ENCODE results near the gene ZNRF2. TPM values are rescaled to one million over a fixed set of nuclear protein-coding genes. Genes with fewer than 3 reads are reported as not detected.
"Not testable (repeated sequence)": the region's sequence is repeated elsewhere in the genome, so short reads cannot be mapped to it uniquely, and the experiment has no call there.

The ZNRF2 gene
- total RNA-seq, 2 experiments from 2014 or later: 15.1 to 15.2 TPM

- ATAC-seq (no peak), DNase-seq (no peak)
- H3K4me1 Mint-ChIP-seq (ENCODE audit: low read depth): no peaks in the 10 kb centered on the region
- H3K27me3 Mint-ChIP-seq (ENCODE audit: low read depth): no peaks in the 10 kb centered on the region
- ChIA-PET POLR2A (no interaction called here), CTCF (interaction anchor here (1.2 kb wide), 1 partner anchor 21 kb away, joined by 3 read pairs; no protein-coding TSS in a partner anchor)
- peaks cover 11% of the 10 kb centered on the region for H3K36me3 Mint-ChIP-seq (ENCODE audit: low read depth)
- H3K27ac Mint-ChIP-seq: no peak overlapping the region
- H3K4me3 Mint-ChIP-seq: no peak overlapping the region
- no peaks in the 10 kb centered on the region for H3K9me3 Mint-ChIP-seq (ENCODE audit: insufficient read depth)
These were observed 83.2 kb downstream of the ZNRF2 start for GRCh38 chr7:30367561-30367960.

- ATAC-seq (no peak), DNase-seq (no peak)
- Mint-ChIP-seq H3K36me3 (ENCODE audit: low read depth) (peaks cover 11% of the 10 kb centered on the region), H3K4me1 (ENCODE audit: low read depth) (no peaks in the 10 kb centered on the region), H3K27ac (no peak overlapping the region), H3K9me3 (ENCODE audit: insufficient read depth) (no peaks in the 10 kb centered on the region), H3K4me3 (no peak overlapping the region), H3K27me3 (ENCODE audit: low read depth) (no peaks in the 10 kb centered on the region)
- ChIA-PET CTCF (no interaction called here), POLR2A (no interaction called here)
These were observed 85.5 kb downstream of the ZNRF2 start for GRCh38 chr7:30369879-30370278.

DNA sequence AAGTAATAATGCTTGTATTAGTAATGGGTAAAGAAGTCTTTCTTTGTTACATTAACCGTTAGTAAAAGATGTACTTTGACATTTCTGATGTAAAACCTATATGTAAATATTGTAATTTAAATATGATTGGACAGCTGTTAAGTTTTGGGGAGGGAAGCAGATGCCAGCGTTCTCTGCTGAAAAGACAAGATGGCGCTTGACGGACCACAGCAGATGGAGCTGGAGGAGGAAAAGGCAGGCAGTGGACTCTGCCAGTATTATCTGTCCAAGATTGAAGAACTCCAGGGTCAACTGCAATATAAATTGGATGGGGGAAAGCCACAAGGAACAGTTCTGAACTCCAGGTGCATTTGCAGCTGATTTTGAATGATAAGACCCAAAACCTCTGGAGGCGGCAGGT is 86.9 kb downstream of the ZNRF2 start:
- POLR2A ChIA-PET: no interaction called here
- no peaks in the 10 kb centered on the region for H3K27me3 Mint-ChIP-seq (ENCODE audit: low read depth)
- CTCF ChIA-PET: no interaction called here
- DNase-seq (no peak), ATAC-seq (no peak)
- no peaks in the 10 kb centered on the region for H3K4me1 Mint-ChIP-seq (ENCODE audit: low read depth)
- H3K36me3 Mint-ChIP-seq (ENCODE audit: low read depth): peaks cover 7% of the 10 kb centered on the region
- no peaks in the 10 kb centered on the region for H3K9me3 Mint-ChIP-seq (ENCODE audit: insufficient read depth)
- H3K4me3 Mint-ChIP-seq: no peak overlapping the region
- no peak overlapping the region for H3K27ac Mint-ChIP-seq

- Mint-ChIP-seq H3K4me3 (no peak overlapping the region), H3K27me3 (ENCODE audit: low read depth) (no peaks in the 10 kb centered on the region), H3K4me1 (ENCODE audit: low read depth) (no peaks in the 10 kb centered on the region), H3K27ac (no peak overlapping the region), H3K36me3 (ENCODE audit: low read depth) (no peaks in the 10 kb centered on the region), H3K9me3 (ENCODE audit: insufficient read depth) (no peaks in the 10 kb centered on the region)
- ATAC-seq (no peak), DNase-seq (no peak)
- POLR2A ChIA-PET: no interaction called here
- CTCF ChIA-PET: no interaction called here
These were observed 93.9 kb downstream of the ZNRF2 start for GRCh38 chr7:30378275-30378674.

GRCh38 chr7:30379131-30379530 is 94.7 kb downstream of the ZNRF2 start:
- no peaks in the 10 kb centered on the region for H3K36me3 Mint-ChIP-seq (ENCODE audit: low read depth)
- no peak overlapping the region for H3K27ac Mint-ChIP-seq
- POLR2A ChIA-PET: no interaction called here
- no peaks in the 10 kb centered on the region for H3K27me3 Mint-ChIP-seq (ENCODE audit: low read depth)
- DNase-seq (no peak), ATAC-seq (no peak)
- H3K4me1 Mint-ChIP-seq (ENCODE audit: low read depth): no peaks in the 10 kb centered on the region
- H3K4me3 Mint-ChIP-seq: no peak overlapping the region
- no peaks in the 10 kb centered on the region for H3K9me3 Mint-ChIP-seq (ENCODE audit: insufficient read depth)
- CTCF ChIA-PET: no interaction called here

- Mint-ChIP-seq H3K4me1 (ENCODE audit: low read depth) (no peaks in the 10 kb centered on the region), H3K4me3 (no peak overlapping the region), H3K27me3 (ENCODE audit: low read depth) (no peaks in the 10 kb centered on the region), H3K9me3 (ENCODE audit: insufficient read depth) (no peaks in the 10 kb centered on the region), H3K27ac (no peak overlapping the region), H3K36me3 (ENCODE audit: low read depth) (no peaks in the 10 kb centered on the region)
- no peak for ATAC-seq
- DNase-seq: no peak
- ChIA-PET CTCF (no interaction called here), POLR2A (no interaction called here)
These were observed 95.3 kb downstream of the ZNRF2 start for GRCh38 chr7:30379741-30380140.

DNA sequence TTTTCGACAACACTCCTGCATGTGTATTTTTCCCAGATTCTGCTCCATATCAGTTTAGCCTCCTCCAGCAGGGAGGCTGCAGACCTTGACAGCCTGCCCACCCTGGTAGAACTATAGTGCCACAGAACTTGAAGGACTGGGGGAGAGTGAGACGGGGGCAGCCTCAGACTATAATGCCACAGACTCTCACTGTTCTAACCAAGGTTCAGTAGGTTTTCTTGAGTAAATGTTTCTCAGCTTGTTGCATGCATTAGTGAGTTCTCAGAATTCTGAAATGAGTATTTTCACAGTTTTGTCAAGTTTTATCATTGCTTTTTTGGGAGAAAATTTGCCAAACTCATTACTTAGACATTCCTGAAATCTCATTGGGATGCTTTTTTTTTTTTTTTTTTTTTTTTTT is 95.9 kb downstream of the ZNRF2 start:
- ATAC-seq (no peak), DNase-seq (no peak)
- no peak overlapping the region for H3K27ac Mint-ChIP-seq
- CTCF ChIA-PET: no interaction called here
- POLR2A ChIA-PET: no interaction called here
- H3K4me1 Mint-ChIP-seq (ENCODE audit: low read depth): no peaks in the 10 kb centered on the region
- no peaks in the 10 kb centered on the region for H3K9me3 Mint-ChIP-seq (ENCODE audit: insufficient read depth)
- no peaks in the 10 kb centered on the region for H3K27me3 Mint-ChIP-seq (ENCODE audit: low read depth)
- H3K4me3 Mint-ChIP-seq: no peak overlapping the region
- H3K36me3 Mint-ChIP-seq (ENCODE audit: low read depth): no peaks in the 10 kb centered on the region

GRCh38 chr7:30380824-30381223 is 96.4 kb downstream of the ZNRF2 start:
- H3K9me3 Mint-ChIP-seq (ENCODE audit: insufficient read depth); H3K4me3 Mint-ChIP-seq; ATAC-seq; POLR2A ChIA-PET; CTCF ChIA-PET; H3K4me1 Mint-ChIP-seq (ENCODE audit: low read depth); H3K27ac Mint-ChIP-seq; DNase-seq; H3K36me3 Mint-ChIP-seq (ENCODE audit: low read depth); H3K27me3 Mint-ChIP-seq (ENCODE audit: low read depth): not testable (repeated sequence)

DNA sequence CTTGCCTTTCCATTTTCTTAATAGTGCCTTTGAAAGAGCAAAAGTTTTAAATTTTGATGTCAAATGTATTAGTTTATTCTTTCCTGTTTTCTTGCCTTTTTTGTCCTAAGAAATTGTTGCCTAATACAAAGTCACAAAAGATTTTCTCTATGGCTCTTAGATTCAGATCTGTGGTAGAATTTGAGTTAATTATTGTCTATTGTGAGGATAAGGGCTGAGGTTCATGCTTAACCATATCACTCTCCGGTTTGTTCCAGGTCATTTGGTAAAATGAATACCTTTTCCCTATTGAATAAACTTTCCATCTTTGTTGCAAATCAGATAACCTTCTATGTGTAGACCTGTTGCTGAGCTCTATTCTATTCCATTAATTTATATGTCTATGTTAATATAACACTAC is 98.2 kb downstream of the ZNRF2 start:
- Mint-ChIP-seq H3K4me3 (no peak overlapping the region), H3K36me3 (ENCODE audit: low read depth) (no peaks in the 10 kb centered on the region), H3K4me1 (ENCODE audit: low read depth) (no peaks in the 10 kb centered on the region), H3K27ac (no peak overlapping the region), H3K9me3 (ENCODE audit: insufficient read depth) (no peaks in the 10 kb centered on the region), H3K27me3 (ENCODE audit: low read depth) (no peaks in the 10 kb centered on the region)
- CTCF ChIA-PET: no interaction called here
- DNase-seq (no peak), ATAC-seq (no peak)
- POLR2A ChIA-PET: no interaction called here

- Mint-ChIP-seq H3K27ac (no peak overlapping the region), H3K9me3 (ENCODE audit: insufficient read depth) (no peaks in the 10 kb centered on the region), H3K36me3 (ENCODE audit: low read depth) (no peaks in the 10 kb centered on the region), H3K4me3 (no peak overlapping the region), H3K27me3 (ENCODE audit: low read depth) (no peaks in the 10 kb centered on the region), H3K4me1 (ENCODE audit: low read depth) (no peaks in the 10 kb centered on the region)
- ChIA-PET POLR2A (no interaction called here), CTCF (no interaction called here)
- ATAC-seq (no peak), DNase-seq (no peak)
These were observed 105.4 kb downstream of the ZNRF2 start for GRCh38 chr7:30389791-30390190.

GRCh38 chr7:30390736-30391636 is 106.6 kb downstream of the ZNRF2 start:
- Mint-ChIP-seq H3K27ac (no peak overlapping the region), H3K4me3 (no peak overlapping the region), H3K36me3 (ENCODE audit: low read depth) (no peaks in the 10 kb centered on the region), H3K9me3 (ENCODE audit: insufficient read depth) (no peaks in the 10 kb centered on the region), H3K27me3 (ENCODE audit: low read depth) (no peaks in the 10 kb centered on the region), H3K4me1 (ENCODE audit: low read depth) (no peaks in the 10 kb centered on the region)
- ATAC-seq (no peak), DNase-seq (no peak)
- POLR2A ChIA-PET: no interaction called here
- CTCF ChIA-PET: interaction anchor here (0.8 kb wide), 1 partner anchor 116 kb away, joined by 4 read pairs; no protein-coding TSS in a partner anchor

DNA sequence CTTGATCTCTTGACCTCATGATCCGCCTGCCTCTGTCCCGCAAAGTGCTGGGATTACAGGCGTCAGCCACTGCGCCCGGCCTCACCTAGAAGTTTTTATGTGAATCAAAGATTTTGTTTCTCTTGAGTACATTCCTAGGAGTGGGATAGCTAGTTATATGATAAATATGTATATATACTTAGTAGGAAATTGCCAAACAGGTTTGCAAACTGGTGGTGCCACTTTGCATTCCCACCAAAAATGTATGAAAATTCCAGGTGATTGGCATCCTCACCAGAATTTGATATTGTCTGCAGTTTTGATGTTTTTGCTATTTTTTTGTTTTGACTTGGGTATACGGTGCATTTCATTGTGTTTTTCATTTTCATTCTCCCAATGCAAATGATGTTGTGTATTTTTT is 107.4 kb downstream of the ZNRF2 start:
- DNase-seq: no peak
- no peaks in the 10 kb centered on the region for H3K27me3 Mint-ChIP-seq (ENCODE audit: low read depth)
- no peaks in the 10 kb centered on the region for H3K36me3 Mint-ChIP-seq (ENCODE audit: low read depth)
- H3K4me1 Mint-ChIP-seq (ENCODE audit: low read depth): no peaks in the 10 kb centered on the region
- ChIA-PET CTCF (no interaction called here), POLR2A (no interaction called here)
- no peak overlapping the region for H3K4me3 Mint-ChIP-seq
- no peaks in the 10 kb centered on the region for H3K9me3 Mint-ChIP-seq (ENCODE audit: insufficient read depth)
- no peak overlapping the region for H3K27ac Mint-ChIP-seq
- ATAC-seq: no peak

GRCh38 chr7:30395676-30396075 is 111.3 kb downstream of the ZNRF2 start:
- Mint-ChIP-seq H3K36me3 (ENCODE audit: low read depth) (no peaks in the 10 kb centered on the region), H3K4me1 (ENCODE audit: low read depth) (no peaks in the 10 kb centered on the region), H3K4me3 (no peak overlapping the region), H3K27me3 (ENCODE audit: low read depth) (no peaks in the 10 kb centered on the region), H3K27ac (no peak overlapping the region), H3K9me3 (ENCODE audit: insufficient read depth) (no peaks in the 10 kb centered on the region)
- no peak for DNase-seq
- ChIA-PET POLR2A (no interaction called here), CTCF (interaction anchor here (1.2 kb wide), 1 partner anchor 8 kb away, joined by 4 read pairs; no protein-coding TSS in a partner anchor)
- no peak for ATAC-seq

Measured in activated CD8-positive, alpha-beta T cell treated with anti-CD3 and anti-CD28 coated beads, Interleukin-2, amount 10 ng/mL, durations not matched to agents 7 days and 5 days (primary cell).